Hepatocyte (in vitro differentiated cells): ENCODE measurements around the gene MORN5. TPM values are rescaled to one million over a fixed set of nuclear protein-coding genes. Genes with fewer than 3 reads are reported as not detected.

Source experiments
- DNase-seq: peaks from one replicate; pipeline ENCODE4 v3.0.0-alpha.2; 2016; ENCODE audit warnings: low spot score
- H2AFZ ChIP-seq: fragments of 200-600 bp; sonication (generic); 2 replicates; pipeline ENCODE4 v1.6.0; 2016; ENCODE audit warnings: antibody characterized with exemption, mild to moderate bottlenecking
- H3K27ac ChIP-seq: fragments of 200-600 bp; sonication (generic); 2 replicates; pipeline ENCODE4 v1.5.1; 2016; ENCODE audit warnings: mild to moderate bottlenecking
- H3K27me3 ChIP-seq: fragments of 200-600 bp; sonication (generic); 2 replicates; pipeline ENCODE4 v1.6.1; 2016
- H3K36me3 ChIP-seq: fragments of 200-600 bp; sonication (generic); replicated peaks from 2 replicates; pipeline ENCODE4 v1.5.1; 2016; ENCODE audit warnings: low read depth; ENCODE audit not compliant: insufficient read depth
- H3K4me1 ChIP-seq: fragments of 200-600 bp; sonication (generic); 2 replicates; pipeline ENCODE4 v1.5.1; 2016; ENCODE audit warnings: mild to moderate bottlenecking, moderate library complexity; ENCODE audit not compliant: insufficient read depth
- H3K4me2 ChIP-seq: fragments of 200-600 bp; sonication (generic); 2 replicates; pipeline ENCODE4 v1.6.0; 2016
- H3K4me3 ChIP-seq: fragments of 200-600 bp; sonication (generic); 2 replicates; pipeline ENCODE4 v1.5.1; 2016; ENCODE audit warnings: mild to moderate bottlenecking
- H3K79me2 ChIP-seq: fragments of 200-600 bp; sonication (generic); 2 replicates; pipeline ENCODE4 v1.6.0; 2017; ENCODE audit warnings: mild to moderate bottlenecking
- H3K9me2 ChIP-seq: fragments of 200-600 bp; sonication (generic); replicated peaks from 2 replicates; pipeline ENCODE4 v1.6.0; 2017; ENCODE audit warnings: mild to moderate bottlenecking; ENCODE audit not compliant: insufficient read depth
- H3K9me3 ChIP-seq: fragments of 200-600 bp; sonication (generic); 2 replicates; pipeline ENCODE4 v1.5.1; 2016; ENCODE audit warnings: low read depth, mild to moderate bottlenecking
- H4K20me1 ChIP-seq: fragments of 200-600 bp; sonication (generic); 2 replicates; pipeline ENCODE4 v1.6.0; 2016; ENCODE audit warnings: mild to moderate bottlenecking; ENCODE audit not compliant: insufficient read depth, poor library complexity, severe bottlenecking
- EZH2 ChIP-seq: fragments of 200-600 bp; sonication (generic); IDR thresholded peaks from 2 replicates; pipeline ENCODE4 v1.6.1; 2016; ENCODE audit warnings: antibody characterized with exemption, mild to moderate bottlenecking, borderline replicate concordance
- EZH2phosphoT487 ChIP-seq: fragments of 200-600 bp; sonication (generic); IDR thresholded peaks from one replicate; pipeline ENCODE4 v1.6.1; 2018; ENCODE audit warnings: antibody characterized with exemption, mild to moderate bottlenecking, low read depth, moderate library complexity; ENCODE audit not compliant: unreplicated experiment, severe bottlenecking
- WGBS: methylation state at CpG from one replicate; pipeline ENCODE4 v1.1.6; 2016; ENCODE audit warnings: low lambda C conversion rate; ENCODE audit errors: missing lambda C conversion rate; 5-methylcytosine and 5-hydroxymethylcytosine counted together
- polyA plus RNA-seq: library from polyadenylated mRNA; unstranded; fragments of >200 nt; fragmentation: Nextera tagmentation; extraction: Ambion mirVana; gene quantifications from 2 replicates; pipeline ENCODE4 v1.2.1, GENCODE V29; 2016
- total RNA-seq: library from RNA; depleted of rRNA; stranded (reverse); fragments of >200 nt; gene quantifications from 2 replicates; pipeline ENCODE4 v1.2.3, GENCODE V29; 2014
- TF ChIP-seq, protein P1 (sequence below): fragments of 200-600 bp; sonication (generic); IDR thresholded peaks from 2 replicates; pipeline ENCODE4 v1.5.1; 2016; ENCODE audit warnings: antibody characterized with exemption, mild to moderate bottlenecking; ENCODE audit not compliant: poor library complexity

Gene MORN5
- total and polyA plus RNA-seq, 2 experiments from 2014 or later = 0.95 TPM; not detected in 1

DNA sequence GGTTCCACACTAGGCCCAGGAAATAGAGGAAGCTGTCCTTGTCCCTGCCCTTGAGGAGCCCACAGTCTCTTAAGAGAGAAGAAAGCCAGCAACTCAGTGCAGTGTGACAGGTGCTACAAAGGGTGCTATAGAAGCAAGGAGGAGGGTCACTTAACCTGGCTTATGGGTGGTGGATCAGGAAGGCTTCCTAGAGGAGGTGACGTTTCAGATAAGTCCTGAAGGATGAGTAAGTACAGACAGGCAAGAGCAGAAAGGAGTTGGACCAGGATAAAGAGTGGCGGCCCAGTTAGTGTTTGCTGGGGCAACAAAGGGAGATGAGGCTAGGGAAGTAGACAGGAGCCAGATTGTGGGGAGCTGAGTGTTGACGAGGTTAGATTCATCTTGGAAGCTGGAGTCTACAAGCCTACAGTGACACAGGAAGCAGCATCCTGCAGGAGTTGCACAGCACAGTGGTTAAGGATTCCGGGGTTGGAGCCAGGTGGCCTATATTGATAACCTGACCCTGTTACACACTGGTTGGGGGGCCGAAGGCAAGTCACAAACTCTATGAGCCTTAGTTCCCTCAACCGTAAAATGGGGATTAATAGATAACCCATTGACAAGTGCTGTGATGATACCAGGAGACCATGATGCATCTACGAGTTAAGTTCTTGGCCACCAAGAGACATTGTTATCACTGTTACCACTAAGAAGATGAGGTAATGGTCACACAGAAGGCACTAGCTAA is 74.5 kb downstream of the MORN5 start:
- no peaks in the 10 kb centered on the region for H3K9me2 ChIP-seq
- WGBS = 87% methylated on average over 7 of the region's 7 CpGs
- DNase-seq = no peak
- no peak overlapping the region for H3K4me2 ChIP-seq
- H2AFZ ChIP-seq = no peak overlapping the region
- no peak overlapping the region for H3K27ac ChIP-seq
- peaks cover 54% of the 10 kb centered on the region for H3K27me3 ChIP-seq
- H3K36me3 ChIP-seq = no peaks in the 10 kb centered on the region
- TF ChIP-seq, protein P1, sequence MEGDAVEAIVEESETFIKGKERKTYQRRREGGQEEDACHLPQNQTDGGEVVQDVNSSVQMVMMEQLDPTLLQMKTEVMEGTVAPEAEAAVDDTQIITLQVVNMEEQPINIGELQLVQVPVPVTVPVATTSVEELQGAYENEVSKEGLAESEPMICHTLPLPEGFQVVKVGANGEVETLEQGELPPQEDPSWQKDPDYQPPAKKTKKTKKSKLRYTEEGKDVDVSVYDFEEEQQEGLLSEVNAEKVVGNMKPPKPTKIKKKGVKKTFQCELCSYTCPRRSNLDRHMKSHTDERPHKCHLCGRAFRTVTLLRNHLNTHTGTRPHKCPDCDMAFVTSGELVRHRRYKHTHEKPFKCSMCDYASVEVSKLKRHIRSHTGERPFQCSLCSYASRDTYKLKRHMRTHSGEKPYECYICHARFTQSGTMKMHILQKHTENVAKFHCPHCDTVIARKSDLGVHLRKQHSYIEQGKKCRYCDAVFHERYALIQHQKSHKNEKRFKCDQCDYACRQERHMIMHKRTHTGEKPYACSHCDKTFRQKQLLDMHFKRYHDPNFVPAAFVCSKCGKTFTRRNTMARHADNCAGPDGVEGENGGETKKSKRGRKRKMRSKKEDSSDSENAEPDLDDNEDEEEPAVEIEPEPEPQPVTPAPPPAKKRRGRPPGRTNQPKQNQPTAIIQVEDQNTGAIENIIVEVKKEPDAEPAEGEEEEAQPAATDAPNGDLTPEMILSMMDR = no peak
- TF ChIP-seq EZH2 = no peak
- no peak for TF ChIP-seq EZH2phosphoT487
- H3K79me2 ChIP-seq = no peaks in the 10 kb centered on the region
- H3K4me3 ChIP-seq = no peak overlapping the region
- no peaks in the 10 kb centered on the region for H3K9me3 ChIP-seq
- H4K20me1 ChIP-seq = no peaks in the 10 kb centered on the region
- H3K4me1 ChIP-seq = no peaks in the 10 kb centered on the region

DNA sequence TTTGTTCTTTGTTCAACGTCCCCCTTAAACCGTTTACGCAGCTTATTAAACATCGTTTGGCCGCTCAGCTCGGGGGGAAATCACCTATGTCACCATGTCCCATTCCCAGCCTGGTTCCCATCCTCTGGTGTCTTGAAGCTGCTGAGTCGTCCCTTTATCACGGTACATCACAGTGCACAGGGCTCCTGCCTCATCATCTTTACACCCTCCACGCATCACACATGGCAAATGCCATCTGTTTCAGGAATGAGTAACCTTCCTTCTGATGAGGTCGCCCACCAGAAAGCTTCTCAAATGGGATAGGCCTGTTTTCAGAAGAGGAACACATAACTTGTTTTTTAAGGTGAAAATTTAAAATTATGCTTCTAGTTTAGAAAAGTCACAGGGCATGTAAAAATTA is 77.0 kb downstream of the MORN5 start:
- Histone ChIP-seq H3K4me3 (no peak overlapping the region), H3K4me2 (no peak overlapping the region), H4K20me1 (no peaks in the 10 kb centered on the region), H3K36me3 (no peaks in the 10 kb centered on the region), H3K9me3 (no peaks in the 10 kb centered on the region), H3K4me1 (no peaks in the 10 kb centered on the region), H3K79me2 (no peaks in the 10 kb centered on the region), H3K27ac (no peak overlapping the region), H3K27me3 (peaks cover 29% of the 10 kb centered on the region), H3K9me2 (no peaks in the 10 kb centered on the region), H2AFZ (no peak overlapping the region)
- DNase-seq = no peak
- no peak for TF ChIP-seq EZH2phosphoT487
- TF ChIP-seq, protein P1 = no peak
- no peak for TF ChIP-seq EZH2
- 78% methylated on average over 10 of the region's 10 CpGs for WGBS

GRCh38 chr9:122239722-122240121 is 80.0 kb downstream of the MORN5 start:
- Histone ChIP-seq H3K9me3 (no peaks in the 10 kb centered on the region), H4K20me1 (no peaks in the 10 kb centered on the region), H3K27me3 (peaks cover under 1% of the 10 kb centered on the region), H3K4me1 (no peaks in the 10 kb centered on the region), H2AFZ (no peak overlapping the region), H3K9me2 (no peaks in the 10 kb centered on the region), H3K36me3 (no peaks in the 10 kb centered on the region), H3K27ac (no peak overlapping the region), H3K4me3 (no peak overlapping the region), H3K79me2 (no peaks in the 10 kb centered on the region), H3K4me2 (no peak overlapping the region)
- no peak for DNase-seq
- no peak for TF ChIP-seq EZH2
- TF ChIP-seq EZH2phosphoT487 = no peak
- TF ChIP-seq, protein P1 = no peak
- 83% methylated on average over 5 of the region's 5 CpGs for WGBS
